Glomerular visceral epithelial cell (primary cell): ENCODE data around the gene TRPM2.
"Not testable (repeated sequence)": the region's sequence is repeated elsewhere in the genome, so short reads cannot be mapped to it uniquely, and the experiment has no call there.

ENCODE experiments used
- DNase-seq: peaks from one replicate; pipeline ENCODE4 v3.0.0-alpha.2; 2016; ENCODE audit errors: extremely low spot score

Gene TRPM2

DNA sequence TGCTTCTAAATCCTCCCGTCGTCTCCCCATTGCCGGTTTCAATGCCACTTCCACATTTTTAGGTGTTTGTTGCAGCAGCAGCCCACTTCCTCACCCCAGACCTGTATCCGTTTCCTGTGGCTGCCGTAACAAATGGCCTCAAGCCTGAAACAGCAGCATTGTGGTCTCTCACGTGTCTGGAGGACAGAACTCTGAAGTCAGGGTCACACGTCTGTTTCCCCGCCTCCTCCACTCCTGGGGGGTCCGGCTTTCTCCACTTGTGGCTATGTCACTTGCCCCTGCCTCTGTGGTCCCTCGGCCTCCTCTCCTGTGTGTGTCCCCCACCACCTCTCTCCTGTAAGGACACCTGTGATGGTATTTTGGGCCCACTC lies 21.8 kb downstream of the TRPM2 start:
- DNase-seq, result no peak

- no peak for DNase-seq
These were observed 22.4 kb downstream of the TRPM2 start for GRCh38 chr21:44375761-44376241.

GRCh38 chr21:44376606-44377005 lies 23.2 kb downstream of the TRPM2 start:
- DNase-seq, result no peak

DNA sequence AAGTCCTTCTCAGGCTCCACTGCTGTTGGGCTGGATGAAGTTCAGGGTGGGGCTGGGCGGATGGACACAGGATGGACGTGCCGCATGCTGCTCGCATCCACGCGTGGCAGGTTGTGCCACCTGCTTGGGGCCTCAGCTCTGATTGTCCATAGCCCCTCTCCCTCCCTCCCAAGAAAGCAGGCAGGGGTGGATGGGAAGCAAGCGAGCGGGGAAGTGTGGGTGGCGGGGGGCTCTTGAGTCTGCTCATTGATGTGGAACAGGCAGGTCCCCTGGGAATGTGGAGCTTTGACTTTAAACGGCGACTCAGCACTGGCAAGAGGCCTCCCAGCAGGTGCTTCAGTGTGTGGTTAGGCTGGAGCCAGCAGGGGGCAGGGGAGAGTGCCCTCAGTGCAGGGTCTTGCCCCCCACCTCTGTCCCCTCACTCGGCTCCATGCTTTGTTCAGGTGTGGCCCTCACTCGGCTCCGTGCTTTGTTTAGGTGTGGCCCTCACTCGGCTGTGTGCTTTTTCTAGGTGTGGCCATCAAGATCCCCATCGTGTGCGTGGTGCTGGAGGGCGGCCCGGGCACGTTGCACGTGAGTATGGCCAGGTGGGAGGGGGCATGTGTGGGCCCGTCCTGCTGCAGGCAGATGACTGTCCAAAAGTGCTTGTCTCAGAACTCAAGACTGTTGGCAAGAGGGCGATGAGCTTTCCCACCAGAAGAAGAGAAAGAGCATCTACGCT lies 23.9 kb downstream of the TRPM2 start:
- DNase-seq, result no peak

DNA sequence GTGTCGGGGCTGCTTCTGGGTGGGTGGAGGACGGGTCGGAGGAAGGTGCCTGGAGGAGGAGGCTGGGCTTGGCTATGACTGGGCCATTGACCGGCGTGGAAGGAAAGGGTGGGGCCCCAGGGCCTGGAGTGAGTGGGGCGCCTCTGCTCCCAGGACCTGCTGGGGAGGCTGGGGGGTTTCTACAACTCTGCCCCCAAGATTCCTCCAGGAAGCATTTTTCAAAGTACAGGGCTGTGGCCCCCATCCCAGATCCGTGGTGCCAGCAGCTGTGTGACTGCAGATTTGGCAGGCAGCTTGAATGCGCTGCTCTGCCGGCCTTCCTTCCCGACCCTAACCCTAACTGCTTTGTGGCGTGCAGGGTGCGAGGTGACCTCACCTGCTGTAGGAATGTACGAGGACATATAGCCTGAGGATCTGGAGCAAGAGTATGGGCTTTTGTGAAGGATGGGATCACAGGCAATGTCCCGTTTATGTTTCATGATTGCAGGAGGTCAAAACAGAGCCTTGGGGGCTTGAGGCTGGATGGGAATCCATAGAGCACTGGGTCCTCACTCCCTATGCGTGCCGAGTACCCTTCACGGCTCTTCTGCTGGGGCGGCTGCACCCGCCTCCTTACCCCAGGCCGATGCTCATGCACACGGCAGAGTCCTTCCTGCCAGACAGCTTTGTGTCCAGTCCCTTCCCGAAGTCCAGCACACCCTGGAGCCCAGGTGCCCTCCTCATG lies 24.7 kb downstream of the TRPM2 start:
- no peak for DNase-seq

GRCh38 chr21:44378646-44379514 lies 25.5 kb downstream of the TRPM2 start:
- DNase-seq, result no peak

DNA sequence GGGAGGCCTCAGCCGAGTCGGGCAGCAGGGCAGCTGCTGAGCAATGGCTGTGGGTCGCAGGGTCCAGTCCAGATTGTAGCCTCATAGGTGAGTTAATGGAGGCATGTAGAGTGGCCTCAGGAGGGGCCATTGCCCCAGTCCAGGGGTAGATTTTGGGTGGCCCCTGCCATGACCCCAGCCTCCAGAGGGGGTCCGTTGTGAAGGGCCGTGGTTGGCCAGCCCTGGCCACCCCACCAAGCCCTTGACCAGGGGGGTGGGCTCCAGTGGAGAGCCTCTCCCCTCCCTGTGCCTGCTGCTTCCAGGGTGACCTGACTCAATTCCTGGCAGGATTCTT lies 26.1 kb downstream of the TRPM2 start:
- DNase-seq, result no peak

DNA sequence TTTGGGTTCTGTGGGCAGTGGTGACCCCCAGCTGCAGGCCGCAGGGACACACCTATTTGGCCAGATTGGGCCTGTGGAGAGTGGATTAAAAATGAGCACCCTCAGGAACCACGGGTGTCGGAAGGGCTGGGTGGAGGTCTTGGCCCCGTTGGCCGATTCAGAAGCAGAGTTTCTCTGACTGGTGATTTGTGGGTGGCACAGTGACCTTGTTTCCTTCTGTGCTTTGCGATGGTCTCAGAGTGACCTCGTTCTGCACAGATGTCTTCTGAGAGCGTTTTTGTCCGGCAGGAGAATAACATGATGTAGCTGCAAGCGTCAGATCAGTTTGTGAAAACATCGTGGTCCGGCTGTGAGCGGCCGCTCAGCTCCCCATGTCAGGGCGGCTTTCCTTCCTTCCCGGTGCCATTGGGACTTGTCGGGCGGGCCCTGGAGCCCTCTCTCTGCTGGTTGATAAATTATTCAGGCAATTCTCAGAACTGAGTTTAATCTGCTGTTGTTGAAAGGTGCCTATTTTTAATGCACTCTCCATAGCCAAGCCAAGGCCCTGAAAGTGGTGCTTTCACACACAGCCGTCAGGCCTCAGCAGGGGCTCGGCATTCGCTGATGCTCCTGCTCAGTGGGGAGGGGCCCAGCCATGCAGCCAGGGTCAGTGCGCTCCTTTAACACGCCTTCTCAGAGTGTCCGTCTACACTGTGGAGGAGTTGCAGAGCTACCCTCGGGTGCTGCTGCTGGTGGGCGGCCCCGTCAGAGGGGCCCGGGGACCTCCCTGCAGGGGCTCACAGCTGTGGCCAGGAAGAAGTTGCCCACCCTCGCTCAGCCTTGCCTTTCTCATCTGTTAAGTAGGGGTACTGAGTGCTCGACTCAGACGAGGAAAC lies 26.8 kb downstream of the TRPM2 start:
- no peak for DNase-seq

DNA sequence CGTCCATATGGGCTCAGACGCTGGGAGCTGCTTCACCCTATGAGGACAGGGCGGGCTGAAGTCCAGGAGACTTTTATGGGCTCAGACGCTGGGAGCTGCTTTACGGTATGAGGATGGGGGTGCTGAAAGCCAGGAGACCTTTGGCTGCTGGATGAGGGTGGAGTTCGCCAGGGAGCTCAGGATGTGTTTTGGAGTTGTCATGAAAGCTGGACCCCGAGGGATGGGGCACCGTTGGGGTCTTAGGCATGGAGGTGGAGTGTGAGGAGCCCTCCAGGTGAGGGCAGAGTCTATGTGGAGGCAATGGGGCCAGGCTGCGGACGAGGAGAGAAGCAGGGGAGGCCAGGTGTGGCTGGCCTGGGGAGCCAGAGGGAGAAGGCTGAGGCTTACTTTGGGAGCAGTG lies 27.5 kb downstream of the TRPM2 start:
- no peak for DNase-seq

DNA sequence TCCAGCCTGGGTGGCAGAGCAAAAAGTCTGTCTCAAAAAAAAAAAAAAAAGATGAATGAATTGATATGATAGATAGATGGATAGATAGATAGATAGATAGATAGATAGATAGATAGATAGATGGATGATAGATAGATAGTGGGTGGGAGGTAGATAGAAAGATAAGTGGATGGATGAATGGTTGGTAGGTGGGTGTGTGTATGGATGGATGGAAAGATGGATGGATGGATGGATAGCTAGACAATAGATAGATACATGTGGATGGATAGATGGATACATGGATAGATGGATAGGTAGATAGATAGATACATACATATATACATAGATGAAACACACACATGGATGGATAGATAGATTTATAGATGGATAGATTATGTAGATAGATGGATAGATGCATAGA lies 28.5 kb downstream of the TRPM2 start:
- no peak for DNase-seq

- DNase-seq, result no peak
These were observed 29.1 kb downstream of the TRPM2 start for GRCh38 chr21:44382536-44382935.

DNA sequence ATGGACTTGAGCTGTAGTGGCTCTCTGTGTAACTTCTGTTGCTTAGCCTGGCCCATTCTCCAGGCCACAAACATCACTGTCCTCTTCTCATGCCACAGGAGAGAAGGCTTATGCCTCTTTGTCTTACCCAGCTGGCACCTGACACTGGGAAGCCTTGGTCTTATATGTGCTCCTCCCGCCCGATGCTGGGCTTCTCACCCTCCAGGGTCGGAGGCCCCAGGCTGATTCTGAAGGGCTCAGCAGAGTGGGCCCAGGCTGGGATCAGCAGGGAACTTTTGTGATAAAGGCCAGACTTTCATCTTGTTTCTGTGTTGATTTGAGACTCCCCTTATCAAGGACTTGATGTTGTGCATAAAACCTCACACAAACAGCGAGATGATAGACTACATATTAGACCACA lies 29.8 kb downstream of the TRPM2 start:
- no peak for DNase-seq

DNA sequence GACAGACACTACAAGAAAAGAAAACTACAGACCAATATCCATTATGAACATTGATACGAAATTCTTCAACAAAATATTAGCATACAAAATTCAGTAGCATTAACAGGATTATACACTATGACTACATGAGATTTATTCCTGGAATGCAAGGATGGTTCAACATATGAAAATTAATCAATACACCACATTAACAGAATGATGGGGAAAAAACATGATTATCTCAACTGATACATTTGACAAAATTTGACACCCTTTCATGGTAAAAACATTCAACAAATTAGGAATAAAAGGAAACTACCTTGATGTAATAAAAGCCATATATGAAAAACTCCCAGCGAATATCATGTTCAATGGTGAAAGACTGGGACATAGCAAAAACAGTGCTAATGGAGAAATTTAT lies 31.5 kb downstream of the TRPM2 start:
- DNase-seq, result no peak

DNA sequence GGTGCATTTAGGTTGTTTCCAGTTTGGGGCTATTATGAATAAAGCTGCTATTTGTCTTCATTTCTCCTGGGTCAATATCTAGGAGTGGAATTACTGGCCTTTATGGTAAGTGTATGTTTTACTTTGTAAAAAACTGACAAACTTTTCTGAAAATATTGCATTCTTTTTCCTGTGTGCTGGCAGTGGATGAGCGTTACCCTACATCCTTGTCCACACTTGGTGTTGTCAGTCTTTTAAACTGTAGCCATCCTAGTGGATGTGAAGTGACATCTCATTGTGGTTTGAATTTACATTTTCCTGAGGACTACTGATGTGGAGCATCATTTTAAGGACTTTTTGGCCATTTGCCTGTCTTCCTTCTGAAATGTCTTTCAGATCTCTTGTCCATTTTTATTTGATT lies 35.9 kb downstream of the TRPM2 start:
- no peak for DNase-seq

GRCh38 chr21:44390886-44391285 lies 37.5 kb downstream of the TRPM2 start:
- DNase-seq, result no peak

GRCh38 chr21:44391345-44392091 lies 38.1 kb downstream of the TRPM2 start:
- DNase-seq, result no peak

DNA sequence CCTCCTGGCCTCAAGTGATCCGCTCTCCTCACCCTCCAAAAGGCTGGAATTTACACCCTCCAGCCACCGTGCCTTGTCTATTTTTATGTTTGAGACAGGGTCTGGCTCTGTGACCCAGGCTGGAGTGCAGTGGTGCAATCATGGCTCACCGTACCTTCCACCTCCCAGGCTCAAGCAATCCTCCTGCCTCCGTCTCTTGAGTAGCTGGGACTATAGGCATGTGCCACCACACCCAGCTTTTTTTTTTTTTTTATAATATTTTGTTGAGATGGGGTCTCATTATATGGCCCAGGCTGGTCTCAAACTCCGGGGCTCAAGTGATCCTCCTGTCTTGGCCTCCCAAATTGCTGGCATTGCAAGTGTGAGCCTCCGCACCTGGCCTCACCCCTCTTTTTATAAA lies 38.8 kb downstream of the TRPM2 start:
- no peak for DNase-seq

DNA sequence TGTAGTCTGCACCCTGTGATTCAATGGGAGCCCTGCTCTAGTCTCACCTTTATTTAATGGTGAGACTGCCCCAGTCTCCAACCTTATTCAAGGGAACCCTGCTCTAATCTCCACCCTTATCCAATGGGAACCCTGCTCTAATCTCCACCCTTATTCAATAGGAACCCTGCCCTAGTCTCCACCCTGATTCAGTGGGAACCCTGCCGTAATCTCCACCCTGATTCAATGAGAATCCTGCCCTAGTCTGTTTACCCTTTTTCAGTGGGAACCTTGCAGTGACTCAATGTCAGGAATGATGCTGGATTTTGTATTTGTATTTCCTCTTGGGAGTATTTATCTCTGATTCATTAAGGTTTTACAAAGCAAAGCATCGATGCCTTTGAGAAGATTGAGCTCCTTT lies 39.5 kb downstream of the TRPM2 start:
- no peak for DNase-seq

DNA sequence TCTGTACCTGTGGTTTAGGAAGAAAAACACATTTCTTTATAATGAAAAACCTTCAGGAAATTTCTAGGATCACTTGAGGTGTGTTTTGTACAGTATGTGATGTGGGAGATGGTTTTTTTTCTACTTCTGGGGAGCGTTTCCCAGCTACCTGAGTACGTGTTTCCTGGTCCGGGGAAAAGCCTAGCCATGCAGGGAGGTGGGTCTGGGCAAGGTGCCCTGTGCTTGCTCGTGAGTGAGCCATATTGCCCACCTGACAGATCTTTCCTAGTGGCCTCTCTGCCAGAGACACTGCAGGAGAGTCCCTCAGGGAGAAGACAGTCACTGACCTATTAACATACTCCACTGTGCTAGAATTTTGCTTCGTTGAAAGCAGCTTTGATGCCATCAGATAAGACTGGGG lies 41.3 kb downstream of the TRPM2 start:
- no peak for DNase-seq

- no peak for DNase-seq
These were observed 41.8 kb downstream of the TRPM2 start for GRCh38 chr21:44395260-44395659.

GRCh38 chr21:44396803-44397202 lies 43.4 kb downstream of the TRPM2 start:
- DNase-seq, result not testable (repeated sequence)
